TTC549 (cell line): ENCODE measurements around the gene NCF4.

Experiments
- FAIRE-seq: peaks from 2 replicates; lab custom pipeline; 2012; peaks lifted over from hg19 to GRCh38; lab: Jason Lieb, UNC

NCF4 gene

GRCh38 chr22:36838119-36839030 lies 22.4 kb upstream of the NCF4 start:
- FAIRE-seq: no peak

- FAIRE-seq: no peak
Measured at GRCh38 chr22:36839356-36840073, 21.3 kb upstream of the NCF4 start.

DNA sequence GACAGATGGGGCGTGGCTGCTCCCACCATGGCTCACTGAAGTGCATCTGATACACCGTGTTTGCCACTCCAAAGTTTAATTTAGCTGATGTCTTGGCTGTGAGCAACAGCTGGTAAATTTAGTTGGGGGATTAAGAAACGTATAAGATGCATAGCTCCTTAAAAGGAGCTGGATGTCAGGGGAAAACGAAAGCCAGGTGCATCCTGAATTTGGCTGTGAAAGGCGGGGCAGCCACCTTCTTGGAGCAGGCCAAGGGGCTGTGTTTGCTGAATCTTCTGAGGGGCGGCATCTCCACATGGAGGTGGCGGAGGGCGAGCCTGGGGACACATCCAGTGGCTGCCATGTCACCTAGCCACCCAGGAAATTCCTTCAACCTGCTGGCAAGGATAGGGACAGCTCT lies 20.7 kb upstream of the NCF4 start:
- FAIRE-seq: no peak

DNA sequence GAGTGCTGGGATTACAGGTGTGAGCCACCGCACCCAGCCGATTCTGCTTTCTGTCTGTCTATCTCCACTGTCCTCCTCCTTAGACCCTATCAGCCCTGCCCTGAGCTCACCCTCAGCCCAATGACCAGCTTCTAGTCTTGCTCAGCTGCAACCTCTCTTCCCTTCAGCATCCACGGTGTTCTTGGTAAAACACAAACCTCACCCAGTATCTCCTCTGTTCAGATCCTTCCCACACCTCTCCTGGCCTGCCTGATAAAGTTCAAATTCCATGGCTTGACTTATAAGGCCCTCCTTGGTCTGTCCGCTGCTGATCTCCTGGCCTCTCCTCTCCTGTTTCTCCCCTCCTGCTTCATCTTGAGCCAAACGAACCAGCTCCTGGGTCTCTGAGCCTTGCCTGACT lies 14.5 kb upstream of the NCF4 start:
- FAIRE-seq: no peak

DNA sequence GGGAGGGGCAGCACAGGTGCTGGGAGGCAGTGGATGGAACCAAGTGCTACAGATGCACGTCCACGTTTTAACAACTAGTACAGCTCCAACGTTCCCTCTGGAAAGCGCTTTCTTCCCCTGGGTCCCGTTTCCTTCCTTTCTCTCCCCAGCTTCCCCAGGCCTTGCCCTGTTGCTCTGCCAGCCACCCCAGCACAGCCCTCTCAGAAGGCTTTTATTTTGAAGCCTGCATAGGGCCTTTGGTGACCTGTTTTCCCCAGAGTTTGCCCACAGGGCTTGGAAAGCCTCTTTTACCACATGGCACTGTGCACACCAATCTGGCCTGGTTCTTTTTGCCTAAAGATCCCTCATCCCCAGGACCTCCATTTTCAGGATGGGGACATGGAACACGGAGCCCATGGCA lies 13.9 kb upstream of the NCF4 start:
- no peak for FAIRE-seq

DNA sequence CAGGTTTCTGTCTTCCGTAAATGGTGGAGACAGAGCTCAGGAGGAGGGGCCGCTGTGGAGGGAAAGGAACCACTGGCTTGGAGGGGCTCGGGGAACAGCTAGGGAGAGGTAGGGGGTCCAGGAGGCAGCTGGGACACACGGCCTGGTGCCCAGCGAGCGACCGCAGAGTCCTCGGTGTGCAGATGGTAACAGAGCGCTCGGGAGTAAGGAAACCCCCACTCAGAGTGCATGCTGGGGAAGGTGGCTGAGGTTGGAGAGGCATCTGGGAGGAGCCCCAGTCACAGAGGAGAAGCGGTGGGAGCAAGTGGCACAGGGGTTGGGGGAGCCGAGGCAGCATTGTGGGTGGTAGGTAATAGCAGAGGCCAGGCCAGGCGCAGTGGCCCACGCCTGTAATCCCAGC lies 10.8 kb upstream of the NCF4 start:
- FAIRE-seq: no peak

- no peak for FAIRE-seq
Measured at GRCh38 chr22:36850682-36851081, 10.1 kb upstream of the NCF4 start.

- no peak for FAIRE-seq
Measured at GRCh38 chr22:36852056-36852973, 8.5 kb upstream of the NCF4 start.

DNA sequence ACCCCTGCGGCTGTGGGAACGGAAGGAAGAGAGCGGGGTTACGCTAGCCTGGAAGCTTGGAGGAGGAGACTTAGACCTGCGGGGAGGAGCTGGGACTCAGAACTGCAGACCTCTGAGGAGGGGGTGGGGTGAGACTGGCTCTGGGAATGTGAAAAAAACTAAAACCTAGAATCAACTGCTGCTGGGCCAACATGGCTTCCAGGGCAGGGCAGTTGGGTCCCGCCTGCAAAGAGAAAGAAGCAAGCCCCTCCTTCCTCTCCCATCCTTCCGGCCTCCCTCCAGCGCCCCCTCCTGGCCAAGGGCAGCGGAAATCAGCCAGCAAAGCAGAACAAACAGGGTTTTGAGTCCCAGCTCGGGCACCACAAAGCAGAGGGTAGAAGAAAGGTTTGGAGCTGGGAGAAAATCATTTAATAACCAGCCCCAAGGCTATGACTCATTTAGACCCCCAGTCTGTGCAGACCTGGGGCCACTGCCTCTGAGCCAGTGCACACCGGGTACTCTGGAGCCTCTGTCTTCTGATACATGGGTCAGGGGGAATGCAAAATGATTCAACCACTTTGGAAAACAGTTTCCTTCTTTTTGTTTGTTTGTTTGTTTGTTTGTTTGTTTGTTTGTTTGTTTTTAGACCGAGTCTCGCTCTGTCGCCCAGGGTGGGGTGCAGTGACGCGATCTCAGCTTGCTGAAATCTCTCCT lies 7.3 kb upstream of the NCF4 start:
- FAIRE-seq: no peak

DNA sequence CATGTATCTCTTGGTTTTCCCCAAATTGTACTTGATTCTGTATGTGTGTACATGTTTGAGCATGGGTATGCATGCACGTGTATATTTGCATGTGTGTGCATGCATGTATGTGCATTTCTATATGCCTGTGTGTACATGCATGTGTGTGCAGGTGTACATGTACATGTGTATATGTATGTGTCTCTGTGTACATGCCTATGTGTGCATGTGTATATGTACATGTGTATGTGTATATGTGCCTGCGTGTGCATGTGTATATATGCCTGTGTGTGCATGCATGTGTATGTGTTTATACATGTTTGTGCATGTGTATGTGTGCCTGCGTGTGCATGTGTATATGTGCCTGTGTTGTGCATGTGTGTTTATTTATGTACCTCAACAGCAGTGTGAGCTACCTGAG lies 5.3 kb upstream of the NCF4 start:
- FAIRE-seq: no peak

GRCh38 chr22:36856121-36856791 lies 4.5 kb upstream of the NCF4 start:
- peak; percentile 51 for FAIRE-seq

DNA sequence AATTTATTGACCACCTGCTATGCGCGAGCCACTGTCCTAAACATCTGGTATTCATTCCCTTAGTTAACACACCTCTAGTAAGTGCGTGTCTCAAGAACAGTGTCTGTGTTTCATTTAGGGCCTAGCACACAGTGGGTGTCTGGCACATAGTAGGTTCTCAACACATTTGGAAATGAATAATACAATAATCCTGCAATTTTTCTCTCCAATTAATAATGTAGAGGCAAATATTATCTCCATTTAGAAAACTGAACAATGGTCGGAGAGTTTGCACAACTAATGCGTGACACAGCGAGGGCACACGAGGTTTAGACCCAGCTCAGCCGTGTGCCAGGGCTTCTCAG lies 4.0 kb upstream of the NCF4 start:
- no peak for FAIRE-seq

GRCh38 chr22:36858156-36858555 lies 2.6 kb upstream of the NCF4 start:
- no peak for FAIRE-seq

DNA sequence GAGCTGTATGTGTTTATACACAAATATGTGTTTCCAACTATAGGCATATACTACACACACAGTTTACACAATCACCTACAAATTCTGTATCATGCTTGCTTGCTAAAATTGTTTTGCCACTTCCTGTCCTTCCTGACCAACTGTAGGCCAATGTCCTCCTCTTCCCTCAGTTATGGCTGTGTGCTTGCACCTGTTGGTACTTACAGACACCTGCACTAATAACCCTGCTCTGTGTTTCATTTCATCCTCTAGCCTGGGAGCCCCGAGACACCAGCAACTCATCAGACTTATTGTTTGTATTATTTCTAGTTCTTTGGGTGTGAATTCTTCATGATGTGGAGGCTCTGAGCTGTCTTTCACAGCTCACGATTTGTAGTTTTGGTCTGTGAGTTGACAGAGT lies 1.8 kb upstream of the NCF4 start:
- no peak for FAIRE-seq

- FAIRE-seq: no peak
Measured at GRCh38 chr22:36860017-36860416, 789 bp upstream of the NCF4 start.

DNA sequence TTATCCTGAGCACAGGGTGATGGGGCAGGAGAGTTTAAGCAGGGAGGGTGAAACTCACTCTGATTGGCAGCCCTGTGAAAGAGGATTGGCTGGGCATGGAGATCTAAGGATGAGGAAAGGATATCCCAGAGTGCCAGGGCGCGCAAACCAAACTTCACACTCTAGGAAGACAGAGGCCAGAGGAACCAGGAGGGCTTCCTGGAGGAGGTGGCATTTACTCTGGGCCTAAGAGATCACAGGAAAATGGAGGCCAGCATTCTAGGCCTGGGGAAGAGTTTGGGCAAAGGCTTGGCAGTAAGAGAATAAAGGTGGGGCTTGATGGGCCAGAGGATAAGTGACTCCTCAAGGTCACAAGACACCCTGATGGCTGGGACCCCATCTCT lies 377 bp upstream of the NCF4 start:
- FAIRE-seq: no peak

GRCh38 chr22:36862251-36863242 lies 1.7 kb downstream of the NCF4 start:
- FAIRE-seq: no peak

DNA sequence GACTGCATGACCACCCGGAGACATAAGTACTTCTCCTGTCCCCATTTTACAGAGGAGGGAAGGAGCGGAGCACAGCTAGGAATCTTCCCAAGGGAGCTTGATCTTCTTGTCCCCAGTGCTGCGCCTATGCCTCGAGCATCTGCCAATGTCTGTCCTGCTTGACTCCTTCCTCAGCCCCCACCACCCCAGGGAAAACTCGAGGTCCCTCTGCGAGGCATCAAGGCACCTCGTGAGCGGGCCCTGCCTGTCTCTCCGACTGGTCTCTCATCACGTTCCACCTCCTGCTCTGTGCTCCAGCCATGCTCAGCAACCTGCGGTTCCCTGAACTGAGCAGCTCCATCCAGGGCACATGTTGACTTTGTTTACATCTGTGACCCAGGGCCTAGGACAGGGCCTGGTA lies 2.5 kb downstream of the NCF4 start:
- no peak for FAIRE-seq

DNA sequence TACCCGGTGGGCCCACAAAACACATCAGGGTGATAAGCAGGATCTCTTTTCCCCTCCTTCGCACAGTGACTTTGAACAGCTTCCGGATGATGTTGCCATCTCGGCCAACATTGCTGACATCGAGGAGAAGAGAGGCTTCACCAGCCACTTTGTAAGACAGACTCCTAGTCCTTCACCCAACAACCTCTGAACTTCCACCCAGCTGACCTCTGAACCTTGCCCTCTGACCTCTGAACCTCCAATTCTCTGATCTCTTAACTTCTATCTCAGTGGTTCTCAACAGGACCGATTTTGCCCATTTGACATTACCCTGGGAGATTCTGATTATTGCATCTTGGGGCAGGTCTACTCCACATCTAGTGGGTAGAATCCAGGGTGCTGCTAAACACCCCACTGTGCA lies 3.2 kb downstream of the NCF4 start:
- FAIRE-seq: no peak

- no peak for FAIRE-seq
Measured at GRCh38 chr22:36864454-36865215, 3.8 kb downstream of the NCF4 start.
